Esophagus muscularis mucosa (tissue), 4 donors: ENCODE results near the gene OXT. TPM values are rescaled to one million over a fixed set of nuclear protein-coding genes. Genes with fewer than 3 reads are reported as not detected.

Experiments used
- DNase-seq: peaks from one replicate; pipeline ENCODE4 v3.0.0-alpha.2; 2017; ENCODE audit errors: extremely low spot score
- H3K27ac ChIP-seq, 4 donors: fragments of 200-600 bp; sonication (generic); replicated peaks in 1 of 4; 1 replicate in 3 of 4; 2 replicates in 1 of 4; pipeline ENCODE4 v1.5.1; 2016 to 2019; ENCODE audit warnings: mild to moderate bottlenecking in 1 of 4
- H3K27me3 ChIP-seq, 4 donors: fragments of 200-600 bp; sonication (generic); one replicate each; pipeline versions ENCODE4 v1.5.1 to v1.6.0; 2016 to 2019
- H3K36me3 ChIP-seq, 4 donors: fragments of 200-600 bp; sonication (generic); one replicate each; pipeline ENCODE4 v1.5.1; 2016 to 2019
- H3K4me1 ChIP-seq, 4 donors: fragments of 200-600 bp; sonication (generic); one replicate each; pipeline ENCODE4 v1.5.1; 2016 to 2019
- H3K4me3 ChIP-seq, 4 donors: fragments of 200-600 bp; sonication (generic); 1 replicate in 2 of 4; 2 replicates in 2 of 4; pipeline ENCODE4 v1.5.1; 2016 to 2019; ENCODE audit warnings: mild to moderate bottlenecking in 4 of 4, moderate library complexity in 1 of 4
- H3K9me3 ChIP-seq, 4 donors: fragments of 200-600 bp; sonication (generic); 1 replicate in 3 of 4; 2 replicates in 1 of 4; pipeline ENCODE4 v1.5.1; 2016 to 2019
- CTCF ChIP-seq, 3 experiments: fragments of 200-600 bp in 2 of 3; fragments of 450-650 bp in 1 of 3; sonication (generic) in 2 of 3; IDR thresholded peaks; one replicate each; pipeline ENCODE4 v1.5.1; 2017 to 2019; ENCODE audit warnings: antibody characterized with exemption in 3 of 3, mild to moderate bottlenecking in 2 of 3, moderate library complexity in 1 of 3
- EP300 ChIP-seq: sonication (generic); formaldehyde crosslinking; IDR thresholded peaks from one replicate; pipeline ENCODE4 v1.6.1; 2017; ENCODE audit warnings: antibody characterized with exemption
- POLR2A ChIP-seq: fragments of 450-650 bp; IDR thresholded peaks from one replicate; pipeline ENCODE4 v1.6.1; 2017; ENCODE audit warnings: antibody characterized with exemption, moderate library complexity, mild to moderate bottlenecking, low read depth
- POLR2AphosphoS5 ChIP-seq, 2 donors: sonication (generic); formaldehyde crosslinking; IDR thresholded peaks; one replicate each; pipeline ENCODE4 v1.6.1; 2017; ENCODE audit warnings: antibody characterized with exemption in 2 of 2
- WGBS: methylation state at CpG from one replicate; pipeline ENCODE4 v1.1.5; 2018; 5-methylcytosine and 5-hydroxymethylcytosine counted together
- intact Hi-C: fragments of 100-400 bp; cut with DNase I; formaldehyde crosslinking; loops from one replicate; pipeline ENCODE4 v1.15.1; 2023
- total RNA-seq, 4 donors: library from RNA; depleted of rRNA; stranded (reverse); fragments of >200 nt; gene quantifications; one replicate each; pipeline versions ENCODE4 v1.1.0 to v1.2.1, GENCODE V29; 2016

The OXT gene
- total RNA-seq, 4 donors from 2014 or later: not detected

- 96% methylated on average over 8 of the region's 8 CpGs for WGBS
- no peak overlapping the region for H3K27ac ChIP-seq
- peaks cover 12 to 26% (median 23%) of the 10 kb centered on the region in 4 donors for H3K4me1 ChIP-seq
- no peaks in the 10 kb centered on the region for H3K9me3 ChIP-seq
- no peak for DNase-seq
- no peak for TF ChIP-seq EP300
- TF ChIP-seq POLR2AphosphoS5 (IDR thresholded peaks at IDR 0.05): no peak
- TF ChIP-seq POLR2A: no peak
- TF ChIP-seq CTCF (IDR thresholded peaks at IDR 0.05): no peak
- peaks cover 47 to 63% (median 56%) of the 10 kb centered on the region in 4 donors for H3K36me3 ChIP-seq
- no peak overlapping the region for H3K4me3 ChIP-seq
- no peaks in the 10 kb centered on the region for H3K27me3 ChIP-seq
- intact Hi-C loops: no loop called here
Observed at GRCh38 chr20:3040086-3040485, 31.3 kb upstream of the OXT start.

GRCh38 chr20:3041854-3042409, 29.5 kb upstream of the OXT start:
- DNase-seq: no peak
- TF ChIP-seq POLR2AphosphoS5 (IDR thresholded peaks at IDR 0.05): no peak
- no peak for TF ChIP-seq CTCF (IDR thresholded peaks at IDR 0.05)
- no peak for TF ChIP-seq EP300
- TF ChIP-seq POLR2A: no peak
- peaks cover 21 to 36% (median 32%) of the 10 kb centered on the region in 4 donors for H3K4me1 ChIP-seq
- no peak overlapping the region for H3K4me3 ChIP-seq
- peak overlapping the region; percentile 23 to 62 (median 46) for H3K27ac ChIP-seq
- peaks cover 30 to 44% (median 38%) of the 10 kb centered on the region in 4 donors for H3K36me3 ChIP-seq
- WGBS: 58% methylated on average over 10 of the region's 10 CpGs
- H3K9me3 ChIP-seq: no peaks in the 10 kb centered on the region
- intact Hi-C loops: no loop called here
- H3K27me3 ChIP-seq: no peaks in the 10 kb centered on the region

GRCh38 chr20:3042625-3043024, 28.8 kb upstream of the OXT start:
- H3K4me1 ChIP-seq: peaks cover 28 to 43% (median 39%) of the 10 kb centered on the region in 4 donors
- WGBS: 80% methylated on average over 5 of the region's 5 CpGs
- H3K4me3 ChIP-seq: no peak overlapping the region
- intact Hi-C loops: no loop called here
- no peak for DNase-seq
- TF ChIP-seq POLR2AphosphoS5 (IDR thresholded peaks at IDR 0.05): peak in 1 of 2 donors; percentile 25
- no peak for TF ChIP-seq CTCF (IDR thresholded peaks at IDR 0.05)
- TF ChIP-seq POLR2A: no peak
- no peaks in the 10 kb centered on the region for H3K27me3 ChIP-seq
- peaks cover 23 to 41% (median 33%) of the 10 kb centered on the region in 4 donors for H3K36me3 ChIP-seq
- peak overlapping the region; percentile 23 to 62 (median 46) for H3K27ac ChIP-seq
- H3K9me3 ChIP-seq: no peaks in the 10 kb centered on the region

DNA sequence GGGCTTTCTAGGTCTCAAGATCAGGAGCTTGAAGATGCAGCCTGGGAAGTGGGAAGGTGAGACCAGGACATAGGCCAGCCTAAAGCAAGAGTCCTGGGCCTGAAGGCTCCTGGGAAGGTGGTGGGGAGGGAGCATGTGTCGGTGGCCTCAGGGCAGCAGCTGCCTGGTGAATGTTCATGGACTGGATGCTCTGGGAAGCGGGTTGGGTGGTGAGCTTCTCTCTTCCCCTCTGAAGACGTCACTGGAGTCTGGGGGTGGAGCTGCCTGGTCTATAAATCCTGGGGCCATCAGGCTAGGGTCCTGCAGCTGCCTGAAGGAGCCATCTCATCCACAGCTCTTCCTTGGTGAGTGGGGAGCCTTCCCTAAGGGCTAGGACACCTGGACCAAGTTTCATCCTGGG, 28.1 kb upstream of the OXT start, which contains the start of gene GNRH2:
Gene GNRH2, plus strand, starts transcription at position 301 of the 400 bp plus-strand sequence. CDS start 793 bp downstream, outside the sequence.
- Histone ChIP-seq H3K27me3 (no peaks in the 10 kb centered on the region), H3K27ac (peak within 1 kb of the TSS; percentile 34 to 95 (median 60)), H3K4me1 (peaks cover 30 to 46% (median 42%) of the 10 kb centered on the region in 4 donors), H3K36me3 (peaks cover 21 to 41% (median 33%) of the 10 kb centered on the region in 4 donors), H3K9me3 (no peaks in the 10 kb centered on the region), H3K4me3 (no peak within 1 kb of the TSS)
- WGBS: 100% methylated on average over 1 of the region's 3 CpGs
- no peak for DNase-seq
- intact Hi-C loops: no loop called here
- TF ChIP-seq CTCF (IDR thresholded peaks at IDR 0.05): no peak
